Measurements from ENCODE around the gene TMCC2.

- TF ChIP-seq TAF1 (IDR thresholded peaks at IDR 0.05; ENCODE audit: borderline replicate concordance, insufficient read depth, low read length), result no peak
- TF ChIP-seq REST (IDR thresholded peaks at IDR 0.05; ENCODE audit: insufficient read depth in 1 of 2, low read depth in 2 of 2, low read length in 2 of 2), result no peak
- no peak for TF ChIP-seq POLR2AphosphoS5 (IDR thresholded peaks at IDR 0.05; ENCODE audit: low read depth, low read length)
- no peak for TF ChIP-seq SIN3A (IDR thresholded peaks at IDR 0.05; ENCODE audit: borderline replicate concordance, insufficient read depth, low read length)
These were observed 44.8 kb downstream of the TMCC2 start for GRCh38 chr1:205272536-205272935.
